ENCODE data around the gene USP15.

USP15 gene

GRCh38 chr12:62233805-62234204 lies 26.4 kb upstream of the USP15 start:
- H3K56ac ChIP-seq (ENCODE audit: low read length) = no peak overlapping the region
- H3K4me2 ChIP-seq (ENCODE audit: low read length) = no peak overlapping the region
- H3K36me3 ChIP-seq (ENCODE audit: control insufficient read depth, insufficient read depth, low read length) = no peaks in the 10 kb centered on the region
- H2AK5ac ChIP-seq (ENCODE audit: low read length) = no peak overlapping the region
- H3K27ac ChIP-seq (ENCODE audit: low read depth, low read length) = no peak overlapping the region
- H2BK15ac ChIP-seq (replicated peaks; ENCODE audit: low read depth) = no peak overlapping the region
- H3K9ac ChIP-seq (ENCODE audit: low read length) = no peak overlapping the region
- no peak overlapping the region for H3K4ac ChIP-seq (ENCODE audit: low read depth, low read length)
- no peak overlapping the region for H3K18ac ChIP-seq (ENCODE audit: low read length)
- H4K5ac ChIP-seq (ENCODE audit: low read length) = no peak overlapping the region
- DNase-seq = no peak
- H3K79me2 ChIP-seq (ENCODE audit: control insufficient read depth, insufficient read depth, low read length) = no peaks in the 10 kb centered on the region
- H3K27me3 ChIP-seq (ENCODE audit: insufficient read depth, low read length, poor library complexity) = no peaks in the 10 kb centered on the region
- H3K79me1 ChIP-seq (ENCODE audit: low read length) = no peaks in the 10 kb centered on the region
- no peak overlapping the region for H4K8ac ChIP-seq (ENCODE audit: low read depth, low read length)
- no peak overlapping the region for H3K4me3 ChIP-seq (ENCODE audit: low read length)
- no peaks in the 10 kb centered on the region for H3K4me1 ChIP-seq (ENCODE audit: control insufficient read depth, low read depth, low read length)
- no peak overlapping the region for H2BK5ac ChIP-seq (ENCODE audit: low read length)
- H2BK120ac ChIP-seq (ENCODE audit: low read depth, low read length) = no peak overlapping the region
- WGBS (ENCODE audit: extremely low coverage, insufficient coverage, low lambda C conversion rate) = no CpG with 5 or more reads among the region's 2 CpGs
- no peak overlapping the region for H3K23ac ChIP-seq (ENCODE audit: low read length)

DNA sequence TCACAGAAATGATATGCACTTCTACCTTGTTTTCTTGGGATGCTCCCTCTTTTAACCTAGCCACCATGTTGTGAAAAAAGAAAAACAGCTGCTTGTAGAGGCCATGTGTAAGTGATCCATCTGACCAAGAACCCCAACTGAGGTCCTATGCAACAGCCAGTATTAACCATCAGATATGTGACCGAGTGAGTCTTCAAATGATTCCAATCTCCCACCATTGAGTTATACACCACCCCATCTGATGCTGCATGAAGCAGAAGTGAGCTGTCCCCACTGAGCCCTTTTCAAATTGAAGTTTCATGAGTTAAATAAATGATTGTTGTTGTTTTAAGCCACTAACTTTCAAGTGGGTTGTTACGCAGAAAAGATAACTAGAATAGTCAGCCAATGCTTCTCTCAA lies 20.6 kb upstream of the USP15 start:
- no peaks in the 10 kb centered on the region for H3K79me1 ChIP-seq (ENCODE audit: low read length)
- no peak overlapping the region for H2AK5ac ChIP-seq (ENCODE audit: low read length)
- no peak overlapping the region for H3K27ac ChIP-seq (ENCODE audit: low read depth, low read length)
- no CpG with 5 or more reads among the region's 2 CpGs for WGBS (ENCODE audit: extremely low coverage, insufficient coverage, low lambda C conversion rate)
- no peaks in the 10 kb centered on the region for H3K27me3 ChIP-seq (ENCODE audit: insufficient read depth, low read length, poor library complexity)
- no peak overlapping the region for H3K9ac ChIP-seq (ENCODE audit: low read length)
- no peak overlapping the region for H4K5ac ChIP-seq (ENCODE audit: low read length)
- no peak overlapping the region for H3K4me3 ChIP-seq (ENCODE audit: low read length)
- no peak overlapping the region for H3K4ac ChIP-seq (ENCODE audit: low read depth, low read length)
- H3K36me3 ChIP-seq (ENCODE audit: control insufficient read depth, insufficient read depth, low read length) = no peaks in the 10 kb centered on the region
- H3K4me1 ChIP-seq (ENCODE audit: control insufficient read depth, low read depth, low read length) = no peaks in the 10 kb centered on the region
- H2BK120ac ChIP-seq (ENCODE audit: low read depth, low read length) = no peak overlapping the region
- DNase-seq = no peak
- no peak overlapping the region for H3K56ac ChIP-seq (ENCODE audit: low read length)
- no peak overlapping the region for H2BK5ac ChIP-seq (ENCODE audit: low read length)
- H4K8ac ChIP-seq (ENCODE audit: low read depth, low read length) = no peak overlapping the region
- no peak overlapping the region for H2BK15ac ChIP-seq (replicated peaks; ENCODE audit: low read depth)
- no peak overlapping the region for H3K4me2 ChIP-seq (ENCODE audit: low read length)
- H3K79me2 ChIP-seq (ENCODE audit: control insufficient read depth, insufficient read depth, low read length) = no peaks in the 10 kb centered on the region
- H3K23ac ChIP-seq (ENCODE audit: low read length) = no peak overlapping the region
- no peak overlapping the region for H3K18ac ChIP-seq (ENCODE audit: low read length)

DNA sequence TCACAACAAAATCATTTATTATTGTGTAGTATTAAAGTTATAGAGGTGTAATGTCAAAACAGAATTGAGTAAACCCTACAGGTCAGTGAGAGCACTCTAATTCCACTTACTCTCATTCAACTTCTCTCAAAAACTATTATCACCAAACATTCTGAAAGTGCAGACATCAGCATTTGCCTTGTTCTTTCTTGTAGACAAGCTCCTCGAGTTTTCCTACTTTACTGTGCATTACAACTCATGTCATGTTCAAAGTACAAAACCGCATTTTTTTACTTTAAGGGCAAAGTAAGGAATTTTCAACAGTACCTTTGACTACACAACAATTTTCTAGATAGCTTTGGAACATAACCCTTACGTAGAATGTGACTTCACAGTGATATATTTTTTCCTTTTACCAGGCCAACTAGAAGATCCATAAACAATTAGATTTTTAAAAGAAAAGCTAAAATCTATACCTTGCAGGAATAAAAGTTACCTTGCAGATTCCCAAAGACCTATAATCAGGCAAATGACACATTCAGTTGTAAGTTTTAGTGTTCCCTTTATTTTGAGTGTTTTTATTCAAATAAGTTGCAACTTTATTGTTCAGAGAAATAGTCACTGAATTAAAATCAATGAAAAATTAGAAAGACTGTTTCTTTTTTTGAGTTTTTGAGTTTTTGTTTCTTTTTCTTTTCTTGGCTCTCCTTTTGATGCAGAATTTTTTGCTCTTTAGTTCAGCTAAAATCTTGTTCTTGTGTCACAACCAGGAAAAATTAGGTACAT lies 12.7 kb upstream of the USP15 start:
- H3K27ac ChIP-seq (ENCODE audit: low read depth, low read length) = no peak overlapping the region
- no peak overlapping the region for H4K5ac ChIP-seq (ENCODE audit: low read length)
- H2BK15ac ChIP-seq (replicated peaks; ENCODE audit: low read depth) = no peak overlapping the region
- H3K18ac ChIP-seq (ENCODE audit: low read length) = no peak overlapping the region
- WGBS (ENCODE audit: extremely low coverage, insufficient coverage, low lambda C conversion rate) = no CpG with 5 or more reads among the region's 3 CpGs
- no peak overlapping the region for H3K4ac ChIP-seq (ENCODE audit: low read depth, low read length)
- no peak overlapping the region for H2AK5ac ChIP-seq (ENCODE audit: low read length)
- no peak overlapping the region for H3K56ac ChIP-seq (ENCODE audit: low read length)
- no peak overlapping the region for H3K4me2 ChIP-seq (ENCODE audit: low read length)
- H3K9ac ChIP-seq (ENCODE audit: low read length) = no peak overlapping the region
- no peaks in the 10 kb centered on the region for H3K79me2 ChIP-seq (ENCODE audit: control insufficient read depth, insufficient read depth, low read length)
- no peak for DNase-seq
- no peaks in the 10 kb centered on the region for H3K4me1 ChIP-seq (ENCODE audit: control insufficient read depth, low read depth, low read length)
- H3K79me1 ChIP-seq (ENCODE audit: low read length) = no peaks in the 10 kb centered on the region
- no peak overlapping the region for H3K4me3 ChIP-seq (ENCODE audit: low read length)
- no peak overlapping the region for H2BK120ac ChIP-seq (ENCODE audit: low read depth, low read length)
- H3K36me3 ChIP-seq (ENCODE audit: control insufficient read depth, insufficient read depth, low read length) = no peaks in the 10 kb centered on the region
- H3K27me3 ChIP-seq (ENCODE audit: insufficient read depth, low read length, poor library complexity) = no peaks in the 10 kb centered on the region
- no peak overlapping the region for H2BK5ac ChIP-seq (ENCODE audit: low read length)
- no peak overlapping the region for H4K8ac ChIP-seq (ENCODE audit: low read depth, low read length)
- no peak overlapping the region for H3K23ac ChIP-seq (ENCODE audit: low read length)

- Histone ChIP-seq H3K9ac (ENCODE audit: low read length) (no peak overlapping the region), H2BK5ac (ENCODE audit: low read length) (no peak overlapping the region), H4K8ac (ENCODE audit: low read depth, low read length) (no peak overlapping the region), H3K4me3 (ENCODE audit: low read length) (no peak overlapping the region), H3K56ac (ENCODE audit: low read length) (no peak overlapping the region), H3K36me3 (ENCODE audit: control insufficient read depth, insufficient read depth, low read length) (no peaks in the 10 kb centered on the region), H3K79me2 (ENCODE audit: control insufficient read depth, insufficient read depth, low read length) (no peaks in the 10 kb centered on the region), H2AK5ac (ENCODE audit: low read length) (no peak overlapping the region), H3K4me2 (ENCODE audit: low read length) (no peak overlapping the region), H2BK15ac (replicated peaks; ENCODE audit: low read depth) (no peak overlapping the region), H3K27me3 (ENCODE audit: insufficient read depth, low read length, poor library complexity) (no peaks in the 10 kb centered on the region), H3K18ac (ENCODE audit: low read length) (no peak overlapping the region), H3K27ac (ENCODE audit: low read depth, low read length) (no peak overlapping the region), H2BK120ac (ENCODE audit: low read depth, low read length) (no peak overlapping the region), H3K79me1 (ENCODE audit: low read length) (no peaks in the 10 kb centered on the region), H3K4me1 (ENCODE audit: control insufficient read depth, low read depth, low read length) (no peaks in the 10 kb centered on the region), H3K4ac (ENCODE audit: low read depth, low read length) (no peak overlapping the region), H3K23ac (ENCODE audit: low read length) (no peak overlapping the region), H4K5ac (ENCODE audit: low read length) (no peak overlapping the region)
- WGBS (ENCODE audit: extremely low coverage, insufficient coverage, low lambda C conversion rate) = no CpG with 5 or more reads among the region's 1 CpG
- DNase-seq = no peak
These were observed 11.3 kb upstream of the USP15 start for GRCh38 chr12:62248873-62249272.

DNA sequence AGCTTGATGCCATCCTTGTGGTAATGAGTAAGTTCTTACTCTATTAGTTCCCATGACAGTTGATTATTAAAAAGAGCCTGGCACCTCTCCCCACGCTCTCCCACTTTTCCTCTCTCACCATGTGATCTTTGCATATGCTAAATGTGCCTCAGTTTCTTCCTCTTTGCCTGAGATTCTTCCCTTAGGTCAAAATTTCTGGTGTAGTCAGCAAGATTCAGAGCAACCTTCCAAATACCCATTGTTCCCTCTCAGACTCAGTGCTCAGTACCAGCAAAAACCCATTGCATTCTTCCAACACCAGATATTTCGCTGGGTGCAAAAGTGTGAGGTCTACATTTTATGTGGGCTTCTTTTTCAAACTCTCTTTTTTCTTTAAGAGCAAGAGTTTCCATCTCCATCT lies 10.8 kb upstream of the USP15 start:
- DNase-seq = no peak
- WGBS (ENCODE audit: extremely low coverage, insufficient coverage, low lambda C conversion rate) = no CpG with 5 or more reads among the region's 2 CpGs

More for the DNA sequence above, 10.8 kb upstream of the USP15 start:
- no peak overlapping the region for H3K9ac ChIP-seq (ENCODE audit: low read length)
- no peak overlapping the region for H4K8ac ChIP-seq (ENCODE audit: low read depth, low read length)
- H4K5ac ChIP-seq (ENCODE audit: low read length) = no peak overlapping the region
- no peak overlapping the region for H3K18ac ChIP-seq (ENCODE audit: low read length)
- H2BK120ac ChIP-seq (ENCODE audit: low read depth, low read length) = no peak overlapping the region
- H3K79me1 ChIP-seq (ENCODE audit: low read length) = no peaks in the 10 kb centered on the region
- H3K27me3 ChIP-seq (ENCODE audit: insufficient read depth, low read length, poor library complexity) = no peaks in the 10 kb centered on the region
- H2BK15ac ChIP-seq (replicated peaks; ENCODE audit: low read depth) = no peak overlapping the region
- H3K27ac ChIP-seq (ENCODE audit: low read depth, low read length) = no peak overlapping the region
- no peak overlapping the region for H3K56ac ChIP-seq (ENCODE audit: low read length)
- no peak overlapping the region for H3K4me3 ChIP-seq (ENCODE audit: low read length)
- no peak overlapping the region for H2BK5ac ChIP-seq (ENCODE audit: low read length)
- no peaks in the 10 kb centered on the region for H3K4me1 ChIP-seq (ENCODE audit: control insufficient read depth, low read depth, low read length)
- no peaks in the 10 kb centered on the region for H3K79me2 ChIP-seq (ENCODE audit: control insufficient read depth, insufficient read depth, low read length)
- H3K4me2 ChIP-seq (ENCODE audit: low read length) = no peak overlapping the region
- no peak overlapping the region for H3K4ac ChIP-seq (ENCODE audit: low read depth, low read length)
- H2AK5ac ChIP-seq (ENCODE audit: low read length) = no peak overlapping the region
- no peak overlapping the region for H3K23ac ChIP-seq (ENCODE audit: low read length)
- H3K36me3 ChIP-seq (ENCODE audit: control insufficient read depth, insufficient read depth, low read length) = no peaks in the 10 kb centered on the region

Data from mesendoderm (in vitro differentiated cells).